ENCODE data around the gene CLCNKB.

- TF ChIP-seq, protein P1, sequence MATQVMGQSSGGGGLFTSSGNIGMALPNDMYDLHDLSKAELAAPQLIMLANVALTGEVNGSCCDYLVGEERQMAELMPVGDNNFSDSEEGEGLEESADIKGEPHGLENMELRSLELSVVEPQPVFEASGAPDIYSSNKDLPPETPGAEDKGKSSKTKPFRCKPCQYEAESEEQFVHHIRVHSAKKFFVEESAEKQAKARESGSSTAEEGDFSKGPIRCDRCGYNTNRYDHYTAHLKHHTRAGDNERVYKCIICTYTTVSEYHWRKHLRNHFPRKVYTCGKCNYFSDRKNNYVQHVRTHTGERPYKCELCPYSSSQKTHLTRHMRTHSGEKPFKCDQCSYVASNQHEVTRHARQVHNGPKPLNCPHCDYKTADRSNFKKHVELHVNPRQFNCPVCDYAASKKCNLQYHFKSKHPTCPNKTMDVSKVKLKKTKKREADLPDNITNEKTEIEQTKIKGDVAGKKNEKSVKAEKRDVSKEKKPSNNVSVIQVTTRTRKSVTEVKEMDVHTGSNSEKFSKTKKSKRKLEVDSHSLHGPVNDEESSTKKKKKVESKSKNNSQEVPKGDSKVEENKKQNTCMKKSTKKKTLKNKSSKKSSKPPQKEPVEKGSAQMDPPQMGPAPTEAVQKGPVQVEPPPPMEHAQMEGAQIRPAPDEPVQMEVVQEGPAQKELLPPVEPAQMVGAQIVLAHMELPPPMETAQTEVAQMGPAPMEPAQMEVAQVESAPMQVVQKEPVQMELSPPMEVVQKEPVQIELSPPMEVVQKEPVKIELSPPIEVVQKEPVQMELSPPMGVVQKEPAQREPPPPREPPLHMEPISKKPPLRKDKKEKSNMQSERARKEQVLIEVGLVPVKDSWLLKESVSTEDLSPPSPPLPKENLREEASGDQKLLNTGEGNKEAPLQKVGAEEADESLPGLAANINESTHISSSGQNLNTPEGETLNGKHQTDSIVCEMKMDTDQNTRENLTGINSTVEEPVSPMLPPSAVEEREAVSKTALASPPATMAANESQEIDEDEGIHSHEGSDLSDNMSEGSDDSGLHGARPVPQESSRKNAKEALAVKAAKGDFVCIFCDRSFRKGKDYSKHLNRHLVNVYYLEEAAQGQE (IDR thresholded peaks at IDR 0.05; ENCODE audit: low read depth) = no peak
- TF ChIP-seq CTCF (IDR thresholded peaks at IDR 0.05 in 2 of 3, conservative IDR thresholded peaks at IDR 0.05 in 1 of 3; ENCODE audit: borderline replicate concordance in 1 of 3, insufficient read depth in 1 of 3, low read depth in 2 of 3, low read length in 2 of 3) (no peak), JUND (IDR thresholded peaks at IDR 0.05) (no peak), ELF1 (IDR thresholded peaks at IDR 0.05; ENCODE audit: borderline replicate concordance, low read depth) (no peak), CBX3 (IDR thresholded peaks at IDR 0.05; ENCODE audit: low read depth) (no peak)
Measured at GRCh38 chr1:16019644-16020277, 23.8 kb upstream of the CLCNKB start.

Measured in HCT116 (cell line).